ENCODE results near the gene PREX1. TPM values are rescaled to one million over a fixed set of nuclear protein-coding genes. Genes with fewer than 3 reads are reported as not detected.

PREX1 gene
- polyA plus RNA-seq, 1 experiment = 1.3 TPM

DNA sequence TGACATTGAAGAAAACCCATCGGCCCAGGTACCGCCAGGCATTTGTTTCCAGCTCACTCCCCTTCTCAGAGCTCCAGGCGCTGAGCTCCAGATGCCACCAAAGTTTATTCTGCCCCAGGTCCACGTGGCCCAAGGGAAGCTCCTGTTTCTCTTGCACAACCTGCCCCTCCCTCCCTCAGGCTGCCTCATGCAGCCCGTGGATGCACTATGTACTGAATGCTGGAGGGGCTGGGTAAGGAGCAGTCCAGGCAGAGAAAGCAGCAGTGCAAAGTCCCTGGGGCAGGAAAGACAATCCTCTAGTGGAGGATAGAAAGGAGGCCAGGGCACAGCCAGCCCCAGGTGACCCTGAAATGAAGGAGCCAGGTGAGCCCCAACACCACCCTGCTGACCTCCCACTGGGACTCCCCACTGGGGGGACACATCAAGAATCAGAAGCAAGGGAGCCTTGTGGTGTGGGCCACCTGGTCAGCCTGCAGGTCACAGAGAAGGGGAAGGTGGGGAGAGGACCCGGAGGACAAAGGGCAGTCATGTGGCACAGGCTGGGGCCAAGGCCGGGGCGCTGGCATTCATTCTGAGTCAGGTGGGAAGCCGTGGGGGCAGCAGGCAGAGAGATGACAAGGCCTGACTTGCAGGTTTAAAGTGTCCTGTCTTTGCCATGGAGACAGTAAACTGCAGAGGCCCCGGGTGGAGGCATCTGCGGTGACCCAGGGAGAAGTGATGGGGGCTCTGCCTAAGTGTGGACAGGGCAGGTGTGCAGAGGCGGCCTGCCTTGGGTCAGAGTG, 230.1 kb downstream of the PREX1 start:
- POLR2A ChIA-PET = no interaction called here
- DNase-seq (ENCODE audit: low read depth) = no peak
- CTCF ChIA-PET = no interaction called here
- no peaks in the 10 kb centered on the region for H3K36me3 ChIP-seq (ENCODE audit: control insufficient read depth, insufficient read depth, low read length)
- H3K27me3 ChIP-seq (ENCODE audit: control insufficient read depth, insufficient read depth, low read length) = no peaks in the 10 kb centered on the region; the same call in 1 of the 2 replicates
- TF ChIP-seq CTCF (IDR thresholded peaks at IDR 0.05; ENCODE audit: insufficient read depth, low read depth, low read length) = no peak
- H3K4me3 ChIP-seq (ENCODE audit: low read depth, low read length) = no peak overlapping the region

DNA sequence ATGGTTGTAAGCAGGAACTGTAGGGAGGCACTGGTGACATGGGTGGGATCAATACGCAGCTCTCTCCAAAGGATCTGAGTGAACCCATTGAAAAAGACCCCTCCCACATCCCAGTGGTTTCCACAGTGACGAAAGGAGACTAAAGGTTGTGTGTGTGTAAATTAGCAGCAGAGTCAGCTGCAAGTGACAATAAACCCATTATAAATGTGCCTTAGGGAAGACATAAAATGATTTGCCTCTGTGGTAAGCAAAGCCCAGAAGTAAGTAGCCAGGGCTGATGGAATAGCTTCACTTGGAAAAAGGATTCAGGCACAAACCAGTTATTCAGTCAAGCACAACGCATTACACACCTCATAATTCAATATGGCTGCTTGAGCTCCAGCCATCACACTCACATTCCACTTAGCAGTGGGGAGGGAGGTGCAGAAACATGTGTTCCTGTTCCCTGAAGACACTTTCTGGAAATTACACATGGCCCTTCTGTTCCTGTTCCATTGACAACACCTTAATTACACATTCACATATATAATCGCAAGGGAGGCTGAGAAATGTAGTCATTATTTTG, 231.4 kb downstream of the PREX1 start:
- Histone ChIP-seq H3K4me3 (ENCODE audit: low read depth, low read length) (no peak overlapping the region), H3K36me3 (ENCODE audit: control insufficient read depth, insufficient read depth, low read length) (no peaks in the 10 kb centered on the region), H3K27me3 (ENCODE audit: control insufficient read depth, insufficient read depth, low read length) (no peaks in the 10 kb centered on the region; the same call in 1 of the 2 replicates)
- ChIA-PET CTCF (no interaction called here), POLR2A (no interaction called here)
- no peak for DNase-seq (ENCODE audit: low read depth)
- TF ChIP-seq CTCF (IDR thresholded peaks at IDR 0.05; ENCODE audit: insufficient read depth, low read depth, low read length) = no peak

GRCh38 chr20:48595495-48596333, 232.1 kb downstream of the PREX1 start:
- no peak for TF ChIP-seq CTCF (IDR thresholded peaks at IDR 0.05; ENCODE audit: insufficient read depth, low read depth, low read length)
- DNase-seq (ENCODE audit: low read depth) = no peak

DNA sequence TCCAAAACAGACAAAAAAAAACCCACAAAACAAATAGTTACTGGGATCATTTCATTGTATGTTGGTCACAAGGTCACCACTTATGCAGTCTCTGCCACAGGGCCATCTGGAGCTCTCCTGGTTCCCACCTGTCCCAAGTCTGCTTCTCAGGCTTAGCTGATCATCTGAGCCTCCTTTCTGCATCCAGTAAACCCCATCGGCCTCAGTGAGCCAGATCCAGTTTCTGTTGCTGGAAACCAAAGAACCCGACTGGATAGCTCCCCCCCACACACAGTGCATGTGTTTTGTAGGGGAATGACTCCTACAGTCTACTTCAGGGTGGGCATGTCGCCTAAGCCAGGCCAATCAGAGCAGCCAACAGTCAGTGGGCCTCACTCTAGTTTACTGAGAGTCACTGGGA, 233.3 kb downstream of the PREX1 start:
- CTCF ChIA-PET = interaction anchor here (1.0 to 1.5 kb wide), 4 partner anchors 14 to 167 kb away, joined by 3 to 6 read pairs (median 4); no protein-coding TSS in a partner anchor
- POLR2A ChIA-PET = no interaction called here

More at GRCh38 chr20:48595495-48596333, 232.1 kb downstream of the PREX1 start:
- ChIA-PET POLR2A (no interaction called here), CTCF (interaction anchor here (1.0 to 1.5 kb wide), 4 partner anchors 15 to 168 kb away, joined by 3 to 6 read pairs (median 4); no protein-coding TSS in a partner anchor)
- Histone ChIP-seq H3K4me3 (ENCODE audit: low read depth, low read length) (no peak overlapping the region), H3K27me3 (ENCODE audit: control insufficient read depth, insufficient read depth, low read length) (no peaks in the 10 kb centered on the region; the same call in 1 of the 2 replicates), H3K36me3 (ENCODE audit: control insufficient read depth, insufficient read depth, low read length) (no peaks in the 10 kb centered on the region)

More for the DNA sequence above, 233.3 kb downstream of the PREX1 start:
- TF ChIP-seq CTCF (IDR thresholded peaks at IDR 0.05; ENCODE audit: insufficient read depth, low read depth, low read length) = no peak
- Histone ChIP-seq H3K4me3 (ENCODE audit: low read depth, low read length) (no peak overlapping the region), H3K36me3 (ENCODE audit: control insufficient read depth, insufficient read depth, low read length) (no peaks in the 10 kb centered on the region), H3K27me3 (ENCODE audit: control insufficient read depth, insufficient read depth, low read length) (no peaks in the 10 kb centered on the region; the same call in 1 of the 2 replicates)
- DNase-seq (ENCODE audit: low read depth) = no peak

Data from BJ (cell line).